HG03280 (cell line): ENCODE results near the gene POP4.

Experiments used
- ATAC-seq: cut with Tn5 transposase; IDR thresholded peaks from one replicate; pipeline ENCODE4 v1.9.1; 2021; ENCODE audit warnings: mild to moderate bottlenecking, moderate library complexity; ENCODE audit not compliant: unreplicated experiment

Gene POP4

GRCh38 chr19:29629836-29630534 lies 23.9 kb downstream of the POP4 start:
- no peak for ATAC-seq

- no peak for ATAC-seq
Observed at GRCh38 chr19:29630655-29631054, 24.6 kb downstream of the POP4 start.

GRCh38 chr19:29631450-29631849 lies 25.4 kb downstream of the POP4 start:
- no peak for ATAC-seq

- no peak for ATAC-seq
Observed at GRCh38 chr19:29634002-29634401, 27.9 kb downstream of the POP4 start.

- ATAC-seq = no peak
Observed at GRCh38 chr19:29634423-29635130, 28.5 kb downstream of the POP4 start.

- ATAC-seq = no peak
Observed at GRCh38 chr19:29635963-29636362, 29.9 kb downstream of the POP4 start.

- ATAC-seq = no peak
Observed at GRCh38 chr19:29636553-29637360, 30.7 kb downstream of the POP4 start.

- ATAC-seq = no peak
Observed at GRCh38 chr19:29639086-29639485, 33.0 kb downstream of the POP4 start.

- no peak for ATAC-seq
Observed at GRCh38 chr19:29640231-29640630, 34.1 kb downstream of the POP4 start.

- ATAC-seq = no peak
Observed at GRCh38 chr19:29641597-29641996, 35.5 kb downstream of the POP4 start.

- no peak for ATAC-seq
Observed at GRCh38 chr19:29643361-29643935, 37.4 kb downstream of the POP4 start.

GRCh38 chr19:29644210-29644609 lies 38.1 kb downstream of the POP4 start:
- ATAC-seq = no peak

- no peak for ATAC-seq
Observed at GRCh38 chr19:29645491-29645867, 39.4 kb downstream of the POP4 start.

GRCh38 chr19:29645911-29646310 lies 39.8 kb downstream of the POP4 start:
- no peak for ATAC-seq

GRCh38 chr19:29650772-29651387 lies 44.8 kb downstream of the POP4 start:
- no peak for ATAC-seq

GRCh38 chr19:29651622-29652394 lies 45.7 kb downstream of the POP4 start:
- ATAC-seq = no peak

- ATAC-seq = no peak
Observed at GRCh38 chr19:29653398-29653797, 47.3 kb downstream of the POP4 start.

GRCh38 chr19:29655648-29656335 lies 49.7 kb downstream of the POP4 start:
- ATAC-seq = no peak

- no peak for ATAC-seq
Observed at GRCh38 chr19:29658221-29658991, 52.3 kb downstream of the POP4 start.
